ENCODE data around the gene CDHR2. TPM values are rescaled to one million over a fixed set of nuclear protein-coding genes. Genes with fewer than 3 reads are reported as not detected.

The CDHR2 gene
- total and polyA plus RNA-seq, 2 of the 13 experiments (the other 11 are each of a cell fraction or from before 2014, with no cell fraction given), result 17.9 to 20.9 TPM

DNA sequence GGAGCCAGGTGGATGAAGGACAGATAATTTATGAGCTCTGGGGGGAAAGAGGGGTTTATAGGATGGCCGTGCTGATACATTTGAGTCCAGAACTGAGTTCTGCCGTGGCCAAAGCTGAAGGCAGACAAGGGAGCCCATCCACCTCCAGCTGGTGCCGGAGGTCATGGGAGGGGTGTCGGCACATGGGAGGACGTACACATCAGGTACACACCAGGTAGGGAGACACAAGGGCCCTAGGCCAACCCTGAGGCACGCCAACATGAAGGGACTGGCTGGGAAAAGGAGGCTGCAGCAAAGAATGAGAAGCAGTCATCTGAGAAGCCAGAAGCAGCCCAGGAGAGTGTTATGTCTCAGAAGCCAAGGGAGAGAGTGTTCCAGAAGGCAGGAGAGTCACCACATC is 62.9 kb downstream of the CDHR2 start:
- H3K4me3 ChIP-seq (replicated peaks in 1 of 3; ENCODE audit: insufficient read depth in 1 of 3, low read depth in 2 of 3, low read length in 3 of 3), result no peak overlapping the region
- no peaks in the 10 kb centered on the region for H4K20me1 ChIP-seq (ENCODE audit: insufficient read depth, low read length)
- 20% methylated on average over 2 of the region's 6 CpGs for WGBS (ENCODE audit: low lambda C conversion rate)
- H3K9me3 ChIP-seq (ENCODE audit: low read length), result no peaks in the 10 kb centered on the region
- no peak for DNase-seq (ENCODE audit: low spot score)
- no peak overlapping the region for H3K27ac ChIP-seq (ENCODE audit: extremely low read length, insufficient read depth, low read length)
- peaks cover 7% of the 10 kb centered on the region for H3K4me1 ChIP-seq (ENCODE audit: insufficient read depth, low read length)
- no TSS peak for BruUV-seq (replicated peaks)
- no peaks in the 10 kb centered on the region for H3K79me2 ChIP-seq (ENCODE audit: insufficient read depth, low read length)
- TF ChIP-seq ZNF383 (CRISPR knock-in tag; IDR thresholded peaks at IDR 0.05; ENCODE audit: borderline replicate concordance) (no peak), ZNF777 (CRISPR knock-in tag; IDR thresholded peaks at IDR 0.05) (0 out of 2 replicates have a peak, but pooled peaks have one; percentile 3)
- ATAC-seq, result no peak
- no peak overlapping the region for H3K9ac ChIP-seq (ENCODE audit: insufficient read depth, low read depth, low read length)
- intact Hi-C loops (cut with micrococcal nuclease; ENCODE audit: unreplicated experiment) (no loop called here), in situ Hi-C loops (cut with HindIII; ENCODE audit: extremely low pct_ligation_motif_present, low pct_unique_long_range_greater_than_20kb) (no loop called here)
- no peak overlapping the region for H3K4me2 ChIP-seq (ENCODE audit: low read depth, low read length)
- H3K36me3 ChIP-seq (replicated peaks in 1 of 2; ENCODE audit: control insufficient read depth in 1 of 2, insufficient read depth in 2 of 2, low read length in 2 of 2), result no peaks in the 10 kb centered on the region
- peaks cover under 1 to 6% of the 10 kb centered on the region in 2 experiments; a peak in 3 of 5 replicates for H3K27me3 ChIP-seq (ENCODE audit: control insufficient read depth in 1 of 2, insufficient read depth in 2 of 2, low read length in 2 of 2)
- ChIA-PET POLR2A (no interaction called here), CTCF (ENCODE audit: low intra/inter-chr PET ratio, low total read pairs) (no interaction called here)
- FAIRE-seq, result no peak
- H2AFZ ChIP-seq (ENCODE audit: low read length), result no peak overlapping the region

- BruUV-seq (replicated peaks), result no TSS peak
- Histone ChIP-seq H3K36me3 (replicated peaks in 1 of 2; ENCODE audit: control insufficient read depth in 1 of 2, insufficient read depth in 2 of 2, low read length in 2 of 2) (no peaks in the 10 kb centered on the region), H4K20me1 (ENCODE audit: insufficient read depth, low read length) (no peaks in the 10 kb centered on the region), H3K4me1 (ENCODE audit: insufficient read depth, low read length) (peaks cover 7% of the 10 kb centered on the region), H3K9me3 (ENCODE audit: low read length) (no peaks in the 10 kb centered on the region), H3K4me2 (ENCODE audit: low read depth, low read length) (no peak overlapping the region), H3K79me2 (ENCODE audit: insufficient read depth, low read length) (no peaks in the 10 kb centered on the region), H3K27me3 (ENCODE audit: control insufficient read depth in 1 of 2, insufficient read depth in 2 of 2, low read length in 2 of 2) (peaks cover 4 to 10% of the 10 kb centered on the region in 2 experiments; a peak in 4 of 5 replicates), H3K4me3 (replicated peaks in 1 of 3; ENCODE audit: insufficient read depth in 1 of 3, low read depth in 2 of 3, low read length in 3 of 3) (no peak overlapping the region), H2AFZ (ENCODE audit: low read length) (no peak overlapping the region), H3K27ac (ENCODE audit: extremely low read length, insufficient read depth, low read length) (no peak overlapping the region), H3K9ac (ENCODE audit: insufficient read depth, low read depth, low read length) (no peak overlapping the region)
- DNase-seq (ENCODE audit: low spot score) (no peak), ATAC-seq (no peak), FAIRE-seq (no peak)
- WGBS (ENCODE audit: low lambda C conversion rate), result 17% methylated on average over 2 of the region's 2 CpGs
- CTCF ChIA-PET (ENCODE audit: low intra/inter-chr PET ratio, low total read pairs), result no interaction called here
- intact Hi-C loops (cut with micrococcal nuclease; ENCODE audit: unreplicated experiment) (no loop called here), in situ Hi-C loops (cut with HindIII; ENCODE audit: extremely low pct_ligation_motif_present, low pct_unique_long_range_greater_than_20kb) (no loop called here)
- POLR2A ChIA-PET, result no interaction called here
- TF ChIP-seq, protein P1, sequence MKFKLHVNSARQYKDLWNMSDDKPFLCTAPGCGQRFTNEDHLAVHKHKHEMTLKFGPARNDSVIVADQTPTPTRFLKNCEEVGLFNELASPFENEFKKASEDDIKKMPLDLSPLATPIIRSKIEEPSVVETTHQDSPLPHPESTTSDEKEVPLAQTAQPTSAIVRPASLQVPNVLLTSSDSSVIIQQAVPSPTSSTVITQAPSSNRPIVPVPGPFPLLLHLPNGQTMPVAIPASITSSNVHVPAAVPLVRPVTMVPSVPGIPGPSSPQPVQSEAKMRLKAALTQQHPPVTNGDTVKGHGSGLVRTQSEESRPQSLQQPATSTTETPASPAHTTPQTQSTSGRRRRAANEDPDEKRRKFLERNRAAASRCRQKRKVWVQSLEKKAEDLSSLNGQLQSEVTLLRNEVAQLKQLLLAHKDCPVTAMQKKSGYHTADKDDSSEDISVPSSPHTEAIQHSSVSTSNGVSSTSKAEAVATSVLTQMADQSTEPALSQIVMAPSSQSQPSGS (CRISPR knock-in tag; IDR thresholded peaks at IDR 0.05), result no peak
- TF ChIP-seq, protein P2, sequence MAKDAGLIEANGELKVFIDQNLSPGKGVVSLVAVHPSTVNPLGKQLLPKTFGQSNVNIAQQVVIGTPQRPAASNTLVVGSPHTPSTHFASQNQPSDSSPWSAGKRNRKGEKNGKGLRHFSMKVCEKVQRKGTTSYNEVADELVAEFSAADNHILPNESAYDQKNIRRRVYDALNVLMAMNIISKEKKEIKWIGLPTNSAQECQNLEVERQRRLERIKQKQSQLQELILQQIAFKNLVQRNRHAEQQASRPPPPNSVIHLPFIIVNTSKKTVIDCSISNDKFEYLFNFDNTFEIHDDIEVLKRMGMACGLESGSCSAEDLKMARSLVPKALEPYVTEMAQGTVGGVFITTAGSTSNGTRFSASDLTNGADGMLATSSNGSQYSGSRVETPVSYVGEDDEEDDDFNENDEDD (CRISPR knock-in tag; IDR thresholded peaks at IDR 0.05; ENCODE audit: borderline replicate concordance), result no peak
- TF ChIP-seq, protein P3, sequence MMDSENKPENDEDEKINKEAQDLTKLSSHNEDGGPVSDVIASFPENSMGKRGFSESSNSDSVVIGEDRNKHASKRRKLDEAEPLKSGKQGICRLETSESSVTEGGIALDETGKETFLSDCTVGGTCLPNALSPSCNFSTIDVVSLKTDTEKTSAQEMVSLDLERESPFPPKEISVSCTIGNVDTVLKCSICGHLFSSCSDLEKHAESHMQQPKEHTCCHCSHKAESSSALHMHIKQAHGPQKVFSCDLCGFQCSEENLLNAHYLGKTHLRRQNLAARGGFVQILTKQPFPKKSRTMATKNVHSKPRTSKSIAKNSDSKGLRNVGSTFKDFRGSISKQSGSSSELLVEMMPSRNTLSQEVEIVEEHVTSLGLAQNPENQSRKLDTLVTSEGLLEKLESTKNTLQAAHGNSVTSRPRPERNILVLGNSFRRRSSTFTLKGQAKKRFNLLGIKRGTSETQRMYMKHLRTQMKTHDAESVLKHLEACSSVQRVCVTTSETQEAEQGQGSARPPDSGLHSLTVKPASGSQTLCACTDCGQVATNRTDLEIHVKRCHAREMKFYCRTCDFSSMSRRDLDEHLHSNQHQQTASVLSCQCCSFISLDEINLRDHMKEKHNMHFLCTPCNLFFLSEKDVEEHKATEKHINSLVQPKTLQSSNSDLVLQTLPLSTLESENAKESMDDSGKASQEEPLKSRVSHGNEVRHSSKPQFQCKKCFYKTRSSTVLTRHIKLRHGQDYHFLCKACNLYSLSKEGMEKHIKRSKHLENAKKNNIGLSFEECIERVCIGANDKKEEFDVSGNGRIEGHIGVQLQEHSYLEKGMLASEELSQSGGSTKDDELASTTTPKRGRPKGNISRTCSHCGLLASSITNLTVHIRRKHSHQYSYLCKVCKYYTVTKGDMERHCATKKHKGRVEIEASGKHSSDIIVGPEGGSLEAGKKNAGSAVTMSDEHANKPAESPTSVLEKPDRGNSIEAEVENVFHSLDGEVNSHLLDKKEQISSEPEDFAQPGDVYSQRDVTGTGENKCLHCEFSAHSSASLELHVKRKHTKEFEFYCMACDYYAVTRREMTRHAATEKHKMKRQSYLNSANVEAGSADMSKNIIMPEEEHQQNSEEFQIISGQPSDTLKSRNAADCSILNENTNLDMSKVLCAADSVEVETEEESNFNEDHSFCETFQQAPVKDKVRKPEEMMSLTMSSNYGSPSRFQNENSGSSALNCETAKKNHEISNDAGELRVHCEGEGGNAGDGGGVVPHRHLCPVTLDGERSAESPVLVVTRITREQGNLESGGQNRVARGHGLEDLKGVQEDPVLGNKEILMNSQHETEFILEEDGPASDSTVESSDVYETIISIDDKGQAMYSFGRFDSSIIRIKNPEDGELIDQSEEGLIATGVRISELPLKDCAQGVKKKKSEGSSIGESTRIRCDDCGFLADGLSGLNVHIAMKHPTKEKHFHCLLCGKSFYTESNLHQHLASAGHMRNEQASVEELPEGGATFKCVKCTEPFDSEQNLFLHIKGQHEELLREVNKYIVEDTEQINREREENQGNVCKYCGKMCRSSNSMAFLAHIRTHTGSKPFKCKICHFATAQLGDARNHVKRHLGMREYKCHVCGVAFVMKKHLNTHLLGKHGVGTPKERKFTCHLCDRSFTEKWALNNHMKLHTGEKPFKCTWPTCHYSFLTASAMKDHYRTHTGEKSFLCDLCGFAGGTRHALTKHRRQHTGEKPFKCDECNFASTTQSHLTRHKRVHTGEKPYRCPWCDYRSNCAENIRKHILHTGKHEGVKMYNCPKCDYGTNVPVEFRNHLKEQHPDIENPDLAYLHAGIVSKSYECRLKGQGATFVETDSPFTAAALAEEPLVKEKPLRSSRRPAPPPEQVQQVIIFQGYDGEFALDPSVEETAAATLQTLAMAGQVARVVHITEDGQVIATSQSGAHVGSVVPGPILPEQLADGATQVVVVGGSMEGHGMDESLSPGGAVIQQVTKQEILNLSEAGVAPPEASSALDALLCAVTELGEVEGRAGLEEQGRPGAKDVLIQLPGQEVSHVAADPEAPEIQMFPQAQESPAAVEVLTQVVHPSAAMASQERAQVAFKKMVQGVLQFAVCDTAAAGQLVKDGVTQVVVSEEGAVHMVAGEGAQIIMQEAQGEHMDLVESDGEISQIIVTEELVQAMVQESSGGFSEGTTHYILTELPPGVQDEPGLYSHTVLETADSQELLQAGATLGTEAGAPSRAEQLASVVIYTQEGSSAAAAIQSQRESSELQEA (CRISPR knock-in tag; IDR thresholded peaks at IDR 0.05; ENCODE audit: not compliant biosample characterization), result no peak
- TF ChIP-seq ZNF510 (CRISPR knock-in tag; IDR thresholded peaks at IDR 0.05; ENCODE audit: low read depth) (no peak), HDAC1 (CRISPR knock-in tag; IDR thresholded peaks at IDR 0.05) (no peak)
Observed at GRCh38 chr5:176612855-176613254, 63.7 kb downstream of the CDHR2 start.

All from HepG2 (cell line).